Measurements from ENCODE around the gene AQP1.

AQP1 gene

GRCh38 chr7:30879139-30880124, 32.2 kb upstream of the AQP1 start:
- peaks cover 16% of the 10 kb centered on the region for H3K4me1 Mint-ChIP-seq

DNA sequence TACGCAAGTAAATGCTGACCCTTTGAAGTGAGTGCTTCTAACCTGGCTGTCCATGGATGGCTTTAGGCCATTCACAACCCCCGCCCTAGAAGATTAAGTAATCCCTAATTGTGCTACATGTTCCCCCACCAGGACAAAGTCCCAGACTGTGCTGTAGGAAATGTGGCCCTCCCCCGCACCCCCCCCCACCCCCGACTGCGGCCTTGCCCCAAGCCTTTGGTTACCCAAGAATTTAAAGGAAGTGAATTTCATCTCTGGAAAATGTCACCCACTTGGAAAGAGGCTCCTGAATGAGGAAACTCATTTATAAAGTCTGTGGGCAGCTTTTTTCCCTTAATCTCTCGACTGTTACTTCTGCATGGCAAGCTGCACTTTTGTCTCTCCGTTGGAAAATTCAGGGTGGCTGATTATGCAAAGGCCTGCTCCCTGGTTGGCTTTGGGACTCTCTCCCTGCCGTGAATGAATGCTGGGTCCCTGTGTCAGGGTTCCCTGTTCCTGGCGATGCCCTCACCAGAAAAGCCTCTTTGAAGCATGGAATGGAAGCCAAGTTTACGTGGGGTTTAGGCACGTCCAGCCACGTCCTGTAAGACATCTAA, 31.4 kb upstream of the AQP1 start:
- H3K27ac Mint-ChIP-seq, result peak overlapping the region in 1 of 3 experiments; percentile 49

More at GRCh38 chr7:30879139-30880124, 32.2 kb upstream of the AQP1 start:
- Mint-ChIP-seq H3K36me3 (ENCODE audit: low read depth) (peaks cover 18% of the 10 kb centered on the region), H3K27ac (no peak overlapping the region), H3K4me3 (no peak overlapping the region), H3K27me3 (ENCODE audit: low read depth) (peaks cover 10% of the 10 kb centered on the region), H3K9me3 (peaks cover 2% of the 10 kb centered on the region)
- TF ChIP-seq, protein P1, sequence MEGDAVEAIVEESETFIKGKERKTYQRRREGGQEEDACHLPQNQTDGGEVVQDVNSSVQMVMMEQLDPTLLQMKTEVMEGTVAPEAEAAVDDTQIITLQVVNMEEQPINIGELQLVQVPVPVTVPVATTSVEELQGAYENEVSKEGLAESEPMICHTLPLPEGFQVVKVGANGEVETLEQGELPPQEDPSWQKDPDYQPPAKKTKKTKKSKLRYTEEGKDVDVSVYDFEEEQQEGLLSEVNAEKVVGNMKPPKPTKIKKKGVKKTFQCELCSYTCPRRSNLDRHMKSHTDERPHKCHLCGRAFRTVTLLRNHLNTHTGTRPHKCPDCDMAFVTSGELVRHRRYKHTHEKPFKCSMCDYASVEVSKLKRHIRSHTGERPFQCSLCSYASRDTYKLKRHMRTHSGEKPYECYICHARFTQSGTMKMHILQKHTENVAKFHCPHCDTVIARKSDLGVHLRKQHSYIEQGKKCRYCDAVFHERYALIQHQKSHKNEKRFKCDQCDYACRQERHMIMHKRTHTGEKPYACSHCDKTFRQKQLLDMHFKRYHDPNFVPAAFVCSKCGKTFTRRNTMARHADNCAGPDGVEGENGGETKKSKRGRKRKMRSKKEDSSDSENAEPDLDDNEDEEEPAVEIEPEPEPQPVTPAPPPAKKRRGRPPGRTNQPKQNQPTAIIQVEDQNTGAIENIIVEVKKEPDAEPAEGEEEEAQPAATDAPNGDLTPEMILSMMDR (IDR thresholded peaks at IDR 0.05; ENCODE audit: unreplicated experiment in 3 of 3), result no peak

GRCh38 chr7:30880941-30881340, 30.7 kb upstream of the AQP1 start:
- Mint-ChIP-seq H3K4me1 (peaks cover 21% of the 10 kb centered on the region), H3K36me3 (ENCODE audit: low read depth) (peaks cover 3% of the 10 kb centered on the region), H3K4me3 (no peak overlapping the region), H3K27ac (no peak overlapping the region), H3K9me3 (no peaks in the 10 kb centered on the region), H3K27me3 (ENCODE audit: low read depth) (peaks cover 10% of the 10 kb centered on the region)
- TF ChIP-seq, protein P1 (IDR thresholded peaks at IDR 0.05; ENCODE audit: unreplicated experiment in 3 of 3), result no peak

More for the DNA sequence above, 31.4 kb upstream of the AQP1 start:
- TF ChIP-seq, protein P1 (IDR thresholded peaks at IDR 0.05; ENCODE audit: unreplicated experiment in 3 of 3), result no peak
- no peak overlapping the region for H3K4me3 Mint-ChIP-seq
- H3K9me3 Mint-ChIP-seq, result peaks cover 2% of the 10 kb centered on the region
- peaks cover 20% of the 10 kb centered on the region for H3K4me1 Mint-ChIP-seq
- H3K36me3 Mint-ChIP-seq (ENCODE audit: low read depth), result peaks cover 10% of the 10 kb centered on the region
- peaks cover 10% of the 10 kb centered on the region for H3K27me3 Mint-ChIP-seq (ENCODE audit: low read depth)

- Mint-ChIP-seq H3K27me3 (ENCODE audit: low read depth) (peaks cover 11% of the 10 kb centered on the region), H3K4me3 (no peak overlapping the region), H3K36me3 (ENCODE audit: low read depth) (no peaks in the 10 kb centered on the region), H3K9me3 (no peaks in the 10 kb centered on the region), H3K4me1 (peaks cover 26% of the 10 kb centered on the region), H3K27ac (no peak overlapping the region)
- TF ChIP-seq, protein P1 (IDR thresholded peaks at IDR 0.05; ENCODE audit: unreplicated experiment in 3 of 3), result no peak
These were observed 30.2 kb upstream of the AQP1 start for GRCh38 chr7:30881448-30881847.

DNA sequence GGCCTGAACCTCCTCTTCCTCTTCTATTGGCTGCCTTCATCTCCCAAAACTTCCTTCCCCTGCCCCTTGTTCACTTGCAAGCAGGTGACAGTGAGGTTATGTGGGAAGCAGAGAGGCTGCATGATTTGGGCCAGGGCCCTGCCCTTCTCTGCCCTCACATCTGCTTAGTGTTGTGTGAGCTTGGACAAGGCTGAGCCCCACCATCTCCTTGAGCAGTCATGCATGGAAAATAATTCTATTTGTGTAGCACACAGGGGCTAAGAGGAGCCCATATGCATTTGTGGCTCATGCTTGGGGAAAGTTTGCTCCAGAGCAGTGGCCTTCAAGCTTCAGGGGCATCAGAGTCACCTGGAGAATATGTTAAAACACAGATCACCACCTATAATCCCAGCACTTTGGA, 26.8 kb upstream of the AQP1 start:
- TF ChIP-seq, protein P1 (IDR thresholded peaks at IDR 0.05; ENCODE audit: unreplicated experiment in 3 of 3), result no peak
- H3K4me3 Mint-ChIP-seq, result no peak overlapping the region
- no peak overlapping the region for H3K27ac Mint-ChIP-seq
- H3K27me3 Mint-ChIP-seq (ENCODE audit: low read depth), result peaks cover 12% of the 10 kb centered on the region
- H3K4me1 Mint-ChIP-seq, result peaks cover 38% of the 10 kb centered on the region
- H3K9me3 Mint-ChIP-seq, result no peaks in the 10 kb centered on the region
- H3K36me3 Mint-ChIP-seq (ENCODE audit: low read depth), result no peaks in the 10 kb centered on the region
